ENCODE data around the gene FAIM. TPM values are rescaled to one million over a fixed set of nuclear protein-coding genes. Genes with fewer than 3 reads are reported as not detected.

The FAIM gene
- total and polyA plus RNA-seq, 2 donors (not counting 1 experiment from before 2014, with no cell fraction given): 9.4 to 11.7 TPM

GRCh38 chr3:138624518-138624917, 15.9 kb downstream of the FAIM start:
- H3K9ac ChIP-seq (ENCODE audit: insufficient read depth, low read length): no peak overlapping the region
- H3K36me3 ChIP-seq (ENCODE audit: control insufficient read depth, insufficient read depth, low read length): no peaks in the 10 kb centered on the region
- TF ChIP-seq EZH2 (IDR thresholded peaks at IDR 0.05; ENCODE audit: low read length, missing control alignments) (no peak), CTCF (conservative IDR thresholded peaks at IDR 0.05 in 1 of 2, IDR thresholded peaks at IDR 0.05 in 1 of 2; ENCODE audit: low read depth in 1 of 2, low read length in 2 of 2) (no peak)
- no peaks in the 10 kb centered on the region for H3K79me2 ChIP-seq (ENCODE audit: control insufficient read depth, insufficient read depth, low read length)
- no peak overlapping the region for H3K4me2 ChIP-seq (ENCODE audit: extremely low read depth, insufficient read depth, low read length)
- no peaks in the 10 kb centered on the region for H3K4me1 ChIP-seq (ENCODE audit: control insufficient read depth, extremely low read depth, insufficient read depth, low read length)
- H3K27ac ChIP-seq (ENCODE audit: insufficient read depth, low read length): no peak overlapping the region
- H3K27me3 ChIP-seq (ENCODE audit: control insufficient read depth, insufficient read depth, low read length): no peaks in the 10 kb centered on the region
- DNase-seq (ENCODE audit: low read depth in 2 of 2): no peak
- no peaks in the 10 kb centered on the region for H4K20me1 ChIP-seq (ENCODE audit: control insufficient read depth, extremely low read depth, insufficient read depth, low read length)
- H3K9me3 ChIP-seq (ENCODE audit: control insufficient read depth, insufficient read depth, low read depth, low read length): no peaks in the 10 kb centered on the region
- H2AFZ ChIP-seq (ENCODE audit: low read length): no peak overlapping the region
- no peak overlapping the region for H3K4me3 ChIP-seq (replicated peaks in 1 of 4; ENCODE audit: control extremely low read depth in 1 of 4, insufficient read depth in 1 of 4, low read depth in 3 of 4, low read length in 4 of 4)

GRCh38 chr3:138625707-138626365, 17.3 kb downstream of the FAIM start:
- H3K79me2 ChIP-seq (ENCODE audit: control insufficient read depth, insufficient read depth, low read length): no peaks in the 10 kb centered on the region
- peak; percentile 28 to 71 for DNase-seq (ENCODE audit: low read depth in 2 of 2)
- no peak overlapping the region for H2AFZ ChIP-seq (ENCODE audit: low read length)
- H3K27me3 ChIP-seq (ENCODE audit: control insufficient read depth, insufficient read depth, low read length): no peaks in the 10 kb centered on the region
- H3K4me1 ChIP-seq (ENCODE audit: control insufficient read depth, extremely low read depth, insufficient read depth, low read length): no peaks in the 10 kb centered on the region
- H3K9me3 ChIP-seq (ENCODE audit: control insufficient read depth, insufficient read depth, low read depth, low read length): no peaks in the 10 kb centered on the region
- H3K27ac ChIP-seq (ENCODE audit: insufficient read depth, low read length): no peak overlapping the region
- H4K20me1 ChIP-seq (ENCODE audit: control insufficient read depth, extremely low read depth, insufficient read depth, low read length): no peaks in the 10 kb centered on the region
- no peaks in the 10 kb centered on the region for H3K36me3 ChIP-seq (ENCODE audit: control insufficient read depth, insufficient read depth, low read length)
- H3K9ac ChIP-seq (ENCODE audit: insufficient read depth, low read length): no peak overlapping the region
- no peak overlapping the region for H3K4me2 ChIP-seq (ENCODE audit: extremely low read depth, insufficient read depth, low read length)
- H3K4me3 ChIP-seq (replicated peaks in 1 of 4; ENCODE audit: control extremely low read depth in 1 of 4, insufficient read depth in 1 of 4, low read depth in 3 of 4, low read length in 4 of 4): no peak overlapping the region
- TF ChIP-seq CTCF (conservative IDR thresholded peaks at IDR 0.05 in 1 of 2, IDR thresholded peaks at IDR 0.05 in 1 of 2; ENCODE audit: low read depth in 1 of 2, low read length in 2 of 2): no peak
- TF ChIP-seq EZH2 (IDR thresholded peaks at IDR 0.05; ENCODE audit: low read length, missing control alignments): no peak

- H3K27me3 ChIP-seq (ENCODE audit: control insufficient read depth, insufficient read depth, low read length): no peaks in the 10 kb centered on the region
- TF ChIP-seq CTCF (conservative IDR thresholded peaks at IDR 0.05 in 1 of 2, IDR thresholded peaks at IDR 0.05 in 1 of 2; ENCODE audit: low read depth in 1 of 2, low read length in 2 of 2) (no peak), EZH2 (IDR thresholded peaks at IDR 0.05; ENCODE audit: low read length, missing control alignments) (no peak)
- no peaks in the 10 kb centered on the region for H3K9me3 ChIP-seq (ENCODE audit: control insufficient read depth, insufficient read depth, low read depth, low read length)
- H3K79me2 ChIP-seq (ENCODE audit: control insufficient read depth, insufficient read depth, low read length): no peaks in the 10 kb centered on the region
- H3K36me3 ChIP-seq (ENCODE audit: control insufficient read depth, insufficient read depth, low read length): no peaks in the 10 kb centered on the region
- no peak overlapping the region for H2AFZ ChIP-seq (ENCODE audit: low read length)
- H3K4me1 ChIP-seq (ENCODE audit: control insufficient read depth, extremely low read depth, insufficient read depth, low read length): no peaks in the 10 kb centered on the region
- no peak overlapping the region for H3K4me2 ChIP-seq (ENCODE audit: extremely low read depth, insufficient read depth, low read length)
- H3K27ac ChIP-seq (ENCODE audit: insufficient read depth, low read length): no peak overlapping the region
- DNase-seq (ENCODE audit: low read depth in 2 of 2): no peak
- no peak overlapping the region for H3K9ac ChIP-seq (ENCODE audit: insufficient read depth, low read length)
- H3K4me3 ChIP-seq (replicated peaks in 1 of 4; ENCODE audit: control extremely low read depth in 1 of 4, insufficient read depth in 1 of 4, low read depth in 3 of 4, low read length in 4 of 4): no peak overlapping the region
- H4K20me1 ChIP-seq (ENCODE audit: control insufficient read depth, extremely low read depth, insufficient read depth, low read length): no peaks in the 10 kb centered on the region
Measured at GRCh38 chr3:138629526-138629925, 21.0 kb downstream of the FAIM start.
